Posterior vena cava (tissue), 2 donors: Measurements from ENCODE around the gene CDCA5. TPM values are rescaled to one million over a fixed set of nuclear protein-coding genes. Genes with fewer than 3 reads are reported as not detected.

Experiments
- microRNA-seq, 2 donors: library from miRNA; unstranded; fragments of <30 nt; microRNA quantifications; one replicate each; pipeline ENCODE4 v1.2.0, GENCODE V29; 2020 to 2021; ENCODE audit warnings: borderline microRNAs expressed in 2 of 2
- total RNA-seq, 2 donors: library from RNA; stranded (reverse); fragmentation: NEBNext Ultra II Directional; extraction: Animal tissue kit (Norgen Biotek cat#: 25700); gene quantifications; one replicate each; pipeline ENCODE4 v1.2.1, GENCODE V29; 2021
- donor health status: DM: yes; HTN: yes; CAD: no.
- donor health status: DM: yes; HTN: yes; CAD: no.

The CDCA5 gene
- total RNA-seq, 2 donors from 2014 or later: 0.67 to 1.6 TPM

Small RNA genes lying within 50 kb of the gene (microRNA-seq; reads per million reads assigned to microRNA genes)
- 0 reads per million in 2 donors for gene MIR6751

Other genes starting within 250 kb of the CDCA5 start
- under 1 TPM; 0.37 to 0.38 TPM for gene CDC42BPG, start 239.4 kb downstream of the CDCA5 start, total RNA-seq
- 100 to 1,000 TPM; 135 to 164 TPM for gene EHD1, start 205.4 kb downstream of the CDCA5 start, total RNA-seq
- 10 to 100 TPM; 12.3 to 14.9 TPM for gene ATG2A, start 166.8 kb downstream of the CDCA5 start, total RNA-seq
- 10 to 100 TPM; 17.5 to 30.7 TPM for gene PPP2R5B, start 159.4 kb downstream of the CDCA5 start, total RNA-seq
- not detected for gene GPHA2, start 148.1 kb downstream of the CDCA5 start, total RNA-seq
- gene MAJIN, start 111.9 kb downstream of the CDCA5 start, total RNA-seq: not detected
- gene BATF2, start 87.1 kb downstream of the CDCA5 start, total RNA-seq: 1 to 10 TPM; 1.7 to 1.8 TPM
- gene ARL2, start 69.9 kb downstream of the CDCA5 start, total RNA-seq: 10 to 100 TPM; 81.9 to 88.2 TPM
- 10 to 100 TPM; 17.4 to 21.1 TPM for gene SNX15, start 56.6 kb downstream of the CDCA5 start, total RNA-seq
- gene SAC3D1, start 42.8 kb downstream of the CDCA5 start, total RNA-seq: 1 to 10 TPM; 5.5 to 5.8 TPM
- 10 to 100 TPM; 15.4 to 18.6 TPM for gene NAALADL1, start 25.5 kb downstream of the CDCA5 start, total RNA-seq
- gene ZFPL1, start 182 bp upstream of the CDCA5 start, total RNA-seq: 10 to 100 TPM; 26.9 to 27.6 TPM
- gene VPS51, start 12.2 kb upstream of the CDCA5 start, total RNA-seq: 100 to 1,000 TPM; 103 to 107 TPM
- gene TM7SF2, start 27.8 kb upstream of the CDCA5 start, total RNA-seq: 1 to 10 TPM; 3.1 to 4.0 TPM
- 1 to 10 TPM; 6.0 to 6.3 TPM for gene ZNHIT2, start 33.7 kb upstream of the CDCA5 start, total RNA-seq
- 100 to 1,000 TPM; 725 to 753 TPM for gene FAU, start 38.1 kb upstream of the CDCA5 start, total RNA-seq
- 10 to 100 TPM; 34.1 to 39.3 TPM for gene MRPL49, start 38.3 kb upstream of the CDCA5 start, total RNA-seq
- 10 to 100 TPM; 52.7 to 57.0 TPM for gene SYVN1, start 50.5 kb upstream of the CDCA5 start, total RNA-seq
- gene SPDYC, start 86.2 kb upstream of the CDCA5 start, total RNA-seq: not detected
- gene CAPN1, start 97.9 kb upstream of the CDCA5 start, total RNA-seq: 100 to 1,000 TPM; 142 to 144 TPM
- 1 to 10 TPM; 6.0 to 6.1 TPM for gene POLA2, start 177.9 kb upstream of the CDCA5 start, total RNA-seq
- gene CDC42EP2, start 230.8 kb upstream of the CDCA5 start, total RNA-seq: 10 to 100 TPM; 15.7 to 16.2 TPM
- 10 to 100 TPM; 38.2 to 55.6 TPM for gene DPF2, start 249.8 kb upstream of the CDCA5 start, total RNA-seq